Panc1 (cell line): ENCODE data around the gene C1QL3. TPM values are rescaled to one million over a fixed set of nuclear protein-coding genes. Genes with fewer than 3 reads are reported as not detected.

Experiments used
- ATAC-seq: fragments of 200-7000 bp; cut with Tn5 transposase; 2 replicates; pipeline ENCODE4 v1.9.1; 2020; ENCODE audit warnings: mild to moderate bottlenecking, moderate library complexity
- BruUV-seq: library from RNA; stranded (reverse); fragments of 400-500 nt; replicated peaks from 2 replicates; lab custom pipeline; 2021; lab: Mats Ljungman, UMichigan
- CTCF ChIA-PET: fragments of 300-600 bp; sonication (Branson Sonifier 250); formaldehyde crosslinking; loops from one replicate; lab custom pipeline; 2022; ENCODE audit warnings: antibody characterized with exemption; lab: Charles Lee
- POLR2A ChIA-PET: fragments of 300-600 bp; sonication (Branson Sonifier 250); formaldehyde crosslinking; loops from one replicate; lab custom pipeline; 2022; ENCODE audit warnings: antibody characterized with exemption; lab: Charles Lee
- DNase-seq: peaks from one replicate; pipeline ENCODE4 v3.0.0-alpha.2; 2010; ENCODE audit warnings: low read depth, low spot score
- H3K27ac ChIP-seq: 2 replicates; pipeline ENCODE4 v1.5.1; 2011; ENCODE audit warnings: mild to moderate bottlenecking, low read length, inconsistent platforms
- H3K27me3 ChIP-seq: fragments of 200-500 bp; sonication (Bioruptor generic); 2 replicates; pipeline ENCODE4 v1.6.0; 2014; ENCODE audit warnings: low read length, inconsistent platforms; ENCODE audit not compliant: control insufficient read depth, insufficient read depth
- H3K36me3 ChIP-seq: fragments of 200-500 bp; sonication (Bioruptor generic); 2 replicates; pipeline ENCODE4 v1.5.1; 2014; ENCODE audit warnings: inconsistent platforms, mild to moderate bottlenecking, low read length, moderate library complexity; ENCODE audit not compliant: control insufficient read depth, insufficient read depth
- H3K4me1 ChIP-seq: 2 replicates; pipeline ENCODE4 v1.5.1; 2011; ENCODE audit warnings: inconsistent platforms, mild to moderate bottlenecking, low read length, moderate library complexity; ENCODE audit not compliant: control insufficient read depth, insufficient read depth
- H3K4me3 ChIP-seq, 2 experiments: 2 replicates each; pipeline ENCODE4 v1.5.1; 2011 to 2012; ENCODE audit warnings: low read depth in 2 of 2, low read length in 2 of 2, mild to moderate bottlenecking in 2 of 2, inconsistent platforms in 1 of 2, moderate library complexity in 1 of 2
- H3K9me3 ChIP-seq: fragments of 200-500 bp; sonication (Bioruptor generic); 2 replicates; pipeline ENCODE4 v1.5.1; 2014; ENCODE audit warnings: low read depth, mild to moderate bottlenecking, inconsistent platforms, low read length, moderate library complexity; ENCODE audit not compliant: control insufficient read depth, insufficient read depth
- POLR2AphosphoS5 ChIP-seq: IDR thresholded peaks from 2 replicates; pipeline ENCODE4 v1.6.1; 2012; ENCODE audit warnings: mild to moderate bottlenecking, low read depth, low read length, moderate library complexity
- REST ChIP-seq, 2 experiments: IDR thresholded peaks; 2 replicates each; pipeline ENCODE4 v1.6.1; 2011 to 2012; ENCODE audit warnings: low read depth in 2 of 2, control low read depth in 1 of 2, low read length in 1 of 2, mild to moderate bottlenecking in 1 of 2, moderate library complexity in 1 of 2; ENCODE audit not compliant: insufficient read depth in 1 of 2
- SIN3A ChIP-seq: IDR thresholded peaks from 2 replicates; pipeline ENCODE4 v1.6.1; 2012; ENCODE audit warnings: low read depth, mild to moderate bottlenecking, low read length, moderate library complexity, borderline replicate concordance; ENCODE audit not compliant: insufficient read depth
- TCF7L2 ChIP-seq: IDR thresholded peaks from 2 replicates; pipeline ENCODE4 v1.6.1; 2011; ENCODE audit warnings: mild to moderate bottlenecking, low read depth, low read length, inconsistent platforms
- in situ Hi-C: cut with HindIII; loops from 2 replicates; pipeline ENCODE4 v1.10.0; 2016; ENCODE audit warnings: low sequenced_read_pairs, low pct_unique_long_range_greater_than_20kb
- intact Hi-C: fragments of 100-400 bp; cut with micrococcal nuclease; formaldehyde crosslinking; loops from one replicate; pipeline ENCODE4 v1.10.0; 2022; ENCODE audit not compliant: unreplicated experiment
- total RNA-seq: library from RNA; stranded (reverse); gene quantifications from one replicate; pipeline ENCODE4 v1.2.1, GENCODE V29; 2021; ENCODE audit not compliant: unreplicated experiment
- TF ChIP-seq, protein P1 (sequence below): fragments of 450-650 bp; IDR thresholded peaks from 2 replicates; pipeline ENCODE4 v1.5.1; 2017; ENCODE audit warnings: mild to moderate bottlenecking

C1QL3 gene
- total RNA-seq, 1 experiment from 2014 or later: not detected

- no peaks in the 10 kb centered on the region for H3K4me1 ChIP-seq
- TF ChIP-seq TCF7L2: no peak
- no peak for TF ChIP-seq POLR2AphosphoS5
- no peak for TF ChIP-seq SIN3A
- TF ChIP-seq REST (IDR thresholded peaks at IDR 0.05; ENCODE audit: insufficient read depth in 1 of 2, low read depth in 2 of 2, low read length in 1 of 2): no peak
- TF ChIP-seq, protein P1, sequence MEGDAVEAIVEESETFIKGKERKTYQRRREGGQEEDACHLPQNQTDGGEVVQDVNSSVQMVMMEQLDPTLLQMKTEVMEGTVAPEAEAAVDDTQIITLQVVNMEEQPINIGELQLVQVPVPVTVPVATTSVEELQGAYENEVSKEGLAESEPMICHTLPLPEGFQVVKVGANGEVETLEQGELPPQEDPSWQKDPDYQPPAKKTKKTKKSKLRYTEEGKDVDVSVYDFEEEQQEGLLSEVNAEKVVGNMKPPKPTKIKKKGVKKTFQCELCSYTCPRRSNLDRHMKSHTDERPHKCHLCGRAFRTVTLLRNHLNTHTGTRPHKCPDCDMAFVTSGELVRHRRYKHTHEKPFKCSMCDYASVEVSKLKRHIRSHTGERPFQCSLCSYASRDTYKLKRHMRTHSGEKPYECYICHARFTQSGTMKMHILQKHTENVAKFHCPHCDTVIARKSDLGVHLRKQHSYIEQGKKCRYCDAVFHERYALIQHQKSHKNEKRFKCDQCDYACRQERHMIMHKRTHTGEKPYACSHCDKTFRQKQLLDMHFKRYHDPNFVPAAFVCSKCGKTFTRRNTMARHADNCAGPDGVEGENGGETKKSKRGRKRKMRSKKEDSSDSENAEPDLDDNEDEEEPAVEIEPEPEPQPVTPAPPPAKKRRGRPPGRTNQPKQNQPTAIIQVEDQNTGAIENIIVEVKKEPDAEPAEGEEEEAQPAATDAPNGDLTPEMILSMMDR: no peak
- ATAC-seq (no peak), DNase-seq (no peak)
- no peaks in the 10 kb centered on the region for H3K9me3 ChIP-seq
- intact Hi-C loops: no loop called here
- POLR2A ChIA-PET: no interaction called here
- H3K27ac ChIP-seq: no peak overlapping the region
- no peaks in the 10 kb centered on the region for H3K36me3 ChIP-seq
- in situ Hi-C loops: no loop called here
- H3K4me3 ChIP-seq: no peak overlapping the region
- no TSS peak for BruUV-seq
- H3K27me3 ChIP-seq: no peaks in the 10 kb centered on the region
- CTCF ChIA-PET: no interaction called here
Measured at GRCh38 chr10:16562891-16563290, 41.2 kb upstream of the C1QL3 start.

DNA sequence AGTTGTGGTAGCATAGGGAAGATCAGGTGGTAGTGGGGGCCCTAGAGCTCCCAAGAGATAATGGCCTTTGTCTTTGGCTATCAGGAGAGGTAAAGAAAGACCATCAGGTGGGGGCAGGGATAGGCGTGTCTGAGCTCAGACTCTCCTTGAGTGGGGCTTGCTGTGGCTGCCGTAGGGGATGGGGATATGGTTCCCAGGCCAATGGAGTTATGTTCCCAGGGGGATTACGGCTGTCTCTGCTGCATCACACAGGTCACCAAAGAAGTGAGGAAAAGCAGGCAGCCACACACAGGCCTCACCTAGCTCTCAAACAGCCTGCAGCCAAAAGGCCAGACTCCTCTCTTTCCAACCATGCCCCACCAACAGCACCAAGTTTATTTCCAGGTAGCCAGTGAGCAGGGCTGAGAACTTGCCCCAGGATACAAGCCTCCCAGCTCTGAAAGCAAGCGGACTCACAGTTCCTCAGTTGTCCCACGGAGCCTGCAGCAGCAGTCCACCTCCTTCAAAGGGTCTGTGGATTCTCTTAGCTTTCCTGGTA lies 37.6 kb upstream of the C1QL3 start:
- no TSS peak for BruUV-seq
- Histone ChIP-seq H3K27me3 (no peaks in the 10 kb centered on the region), H3K4me1 (no peaks in the 10 kb centered on the region), H3K9me3 (no peaks in the 10 kb centered on the region), H3K36me3 (no peaks in the 10 kb centered on the region), H3K4me3 (no peak overlapping the region), H3K27ac (no peak overlapping the region)
- DNase-seq (no peak), ATAC-seq (no peak)
- POLR2A ChIA-PET: no interaction called here
- intact Hi-C loops (no loop called here), in situ Hi-C loops (no loop called here)
- TF ChIP-seq, protein P1: no peak
- no peak for TF ChIP-seq TCF7L2
- TF ChIP-seq POLR2AphosphoS5: no peak
- no peak for TF ChIP-seq SIN3A
- no peak for TF ChIP-seq REST (IDR thresholded peaks at IDR 0.05; ENCODE audit: insufficient read depth in 1 of 2, low read depth in 2 of 2, low read length in 1 of 2)
- CTCF ChIA-PET: no interaction called here
